ENCODE data around the gene LRRK1. TPM values are rescaled to one million over a fixed set of nuclear protein-coding genes. Genes with fewer than 3 reads are reported as not detected.

Gene LRRK1
- total RNA-seq, 1 donor from 2014 or later: 4.8 TPM

GRCh38 chr15:101024706-101025500 is 105.7 kb downstream of the LRRK1 start:
- DNase-seq (ENCODE audit: low spot score): no peak
- Mint-ChIP-seq H3K27ac (ENCODE audit: unreplicated experiment) (no peak overlapping the region), H3K36me3 (ENCODE audit: low read depth, unreplicated experiment) (peaks cover 7% of the 10 kb centered on the region), H3K27me3 (ENCODE audit: unreplicated experiment) (peaks cover 15% of the 10 kb centered on the region), H3K4me3 (ENCODE audit: unreplicated experiment) (no peak overlapping the region), H3K4me1 (ENCODE audit: unreplicated experiment) (peaks cover 18% of the 10 kb centered on the region), H3K9me3 (ENCODE audit: unreplicated experiment) (no peaks in the 10 kb centered on the region)
- TF ChIP-seq, protein P1, sequence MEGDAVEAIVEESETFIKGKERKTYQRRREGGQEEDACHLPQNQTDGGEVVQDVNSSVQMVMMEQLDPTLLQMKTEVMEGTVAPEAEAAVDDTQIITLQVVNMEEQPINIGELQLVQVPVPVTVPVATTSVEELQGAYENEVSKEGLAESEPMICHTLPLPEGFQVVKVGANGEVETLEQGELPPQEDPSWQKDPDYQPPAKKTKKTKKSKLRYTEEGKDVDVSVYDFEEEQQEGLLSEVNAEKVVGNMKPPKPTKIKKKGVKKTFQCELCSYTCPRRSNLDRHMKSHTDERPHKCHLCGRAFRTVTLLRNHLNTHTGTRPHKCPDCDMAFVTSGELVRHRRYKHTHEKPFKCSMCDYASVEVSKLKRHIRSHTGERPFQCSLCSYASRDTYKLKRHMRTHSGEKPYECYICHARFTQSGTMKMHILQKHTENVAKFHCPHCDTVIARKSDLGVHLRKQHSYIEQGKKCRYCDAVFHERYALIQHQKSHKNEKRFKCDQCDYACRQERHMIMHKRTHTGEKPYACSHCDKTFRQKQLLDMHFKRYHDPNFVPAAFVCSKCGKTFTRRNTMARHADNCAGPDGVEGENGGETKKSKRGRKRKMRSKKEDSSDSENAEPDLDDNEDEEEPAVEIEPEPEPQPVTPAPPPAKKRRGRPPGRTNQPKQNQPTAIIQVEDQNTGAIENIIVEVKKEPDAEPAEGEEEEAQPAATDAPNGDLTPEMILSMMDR (IDR thresholded peaks at IDR 0.05; ENCODE audit: unreplicated experiment): no peak

- peaks cover 18% of the 10 kb centered on the region for H3K4me1 Mint-ChIP-seq (ENCODE audit: unreplicated experiment)
- peaks cover 7% of the 10 kb centered on the region for H3K36me3 Mint-ChIP-seq (ENCODE audit: low read depth, unreplicated experiment)
- TF ChIP-seq, protein P1 (IDR thresholded peaks at IDR 0.05; ENCODE audit: unreplicated experiment): no peak
- peaks cover 15% of the 10 kb centered on the region for H3K27me3 Mint-ChIP-seq (ENCODE audit: unreplicated experiment)
- H3K4me3 Mint-ChIP-seq (ENCODE audit: unreplicated experiment): no peak overlapping the region
- H3K27ac Mint-ChIP-seq (ENCODE audit: unreplicated experiment): no peak overlapping the region
- DNase-seq (ENCODE audit: low spot score): no peak
- H3K9me3 Mint-ChIP-seq (ENCODE audit: unreplicated experiment): no peaks in the 10 kb centered on the region
These were observed 106.3 kb downstream of the LRRK1 start for GRCh38 chr15:101025501-101025885.

- Mint-ChIP-seq H3K27me3 (ENCODE audit: unreplicated experiment) (peaks cover 15% of the 10 kb centered on the region), H3K36me3 (ENCODE audit: low read depth, unreplicated experiment) (peaks cover 7% of the 10 kb centered on the region), H3K9me3 (ENCODE audit: unreplicated experiment) (no peaks in the 10 kb centered on the region), H3K4me1 (ENCODE audit: unreplicated experiment) (peaks cover 18% of the 10 kb centered on the region), H3K27ac (ENCODE audit: unreplicated experiment) (no peak overlapping the region), H3K4me3 (ENCODE audit: unreplicated experiment) (no peak overlapping the region)
- no peak for DNase-seq (ENCODE audit: low spot score)
- TF ChIP-seq, protein P1 (IDR thresholded peaks at IDR 0.05; ENCODE audit: unreplicated experiment): no peak
These were observed 106.9 kb downstream of the LRRK1 start for GRCh38 chr15:101025896-101026631.

- Mint-ChIP-seq H3K4me1 (ENCODE audit: unreplicated experiment) (peaks cover 18% of the 10 kb centered on the region), H3K27ac (ENCODE audit: unreplicated experiment) (no peak overlapping the region), H3K4me3 (ENCODE audit: unreplicated experiment) (no peak overlapping the region), H3K36me3 (ENCODE audit: low read depth, unreplicated experiment) (peaks cover 7% of the 10 kb centered on the region), H3K27me3 (ENCODE audit: unreplicated experiment) (peaks cover 10% of the 10 kb centered on the region), H3K9me3 (ENCODE audit: unreplicated experiment) (no peaks in the 10 kb centered on the region)
- no peak for DNase-seq (ENCODE audit: low spot score)
- TF ChIP-seq, protein P1 (IDR thresholded peaks at IDR 0.05; ENCODE audit: unreplicated experiment): no peak
These were observed 107.6 kb downstream of the LRRK1 start for GRCh38 chr15:101026656-101027272.

Data from endothelial cell (in vitro differentiated cells).